H1 (cell line): Measurements from ENCODE around the gene EIF4E2. TPM values are rescaled to one million over a fixed set of nuclear protein-coding genes. Genes with fewer than 3 reads are reported as not detected.

Experiments used
- CTCF ChIA-PET: fragments of 300-600 bp; sonication (Branson Sonifier 250); formaldehyde crosslinking; loops from one replicate; lab custom pipeline; 2021; ENCODE audit not compliant: partially characterized antibody; lab: Charles Lee
- POLR2A ChIA-PET: fragments of 300-600 bp; sonication (Branson Sonifier 250); formaldehyde crosslinking; loops from one replicate; lab custom pipeline; 2021; ENCODE audit warnings: inconsistent platforms; ENCODE audit not compliant: partially characterized antibody; lab: Charles Lee
- DNase-seq, 2 experiments: peaks; one replicate each; pipeline versions ENCODE4 v3.0.0 to v3.0.0-alpha.2; 2010 to 2022; ENCODE audit warnings: low spot score in 2 of 2, low read depth in 1 of 2, mixed read lengths in 1 of 2
- FAIRE-seq: peaks from 2 replicates; lab custom pipeline; 2011; peaks lifted over from hg19 to GRCh38; lab: Jason Lieb, UNC
- H2AFZ ChIP-seq: 2 replicates; pipeline ENCODE4 v1.8.1; 2012; ENCODE audit warnings: low read length, inconsistent platforms
- H2AK5ac ChIP-seq: 2 replicates; pipeline ENCODE4 v1.6.1; 2013; ENCODE audit warnings: low read depth, low read length
- H2BK120ac ChIP-seq: replicated peaks from 2 replicates; pipeline ENCODE3; 2013; ENCODE audit warnings: low read depth, low read length, inconsistent platforms
- H2BK12ac ChIP-seq: 2 replicates; pipeline ENCODE4 v1.6.1; 2013; ENCODE audit warnings: low read depth, low read length
- H2BK15ac ChIP-seq: 2 replicates; pipeline ENCODE4 v1.6.1; 2013; ENCODE audit warnings: low read length
- H2BK20ac ChIP-seq: 2 replicates; pipeline ENCODE4 v1.6.1; 2013; ENCODE audit warnings: low read length
- H2BK5ac ChIP-seq: 2 replicates; pipeline ENCODE4 v1.6.1; 2013; ENCODE audit warnings: low read depth, low read length
- H3K14ac ChIP-seq: 2 replicates; pipeline ENCODE4 v1.6.1; 2013; ENCODE audit warnings: inconsistent platforms; ENCODE audit not compliant: insufficient read length
- H3K18ac ChIP-seq: 2 replicates; pipeline ENCODE4 v1.6.1; 2013; ENCODE audit warnings: low read length; ENCODE audit errors: extremely low read depth
- H3K23ac ChIP-seq: 2 replicates; pipeline ENCODE4 v1.6.1; 2013; ENCODE audit warnings: inconsistent platforms; ENCODE audit not compliant: insufficient read length
- H3K23me2 ChIP-seq: 2 replicates; pipeline ENCODE4 v1.6.1; 2013; ENCODE audit warnings: low read depth, low read length
- H3K27ac ChIP-seq: 2 replicates; pipeline ENCODE4 v1.6.1; 2011; ENCODE audit warnings: low read depth, low read length, inconsistent platforms
- H3K27me3 ChIP-seq, 4 experiments: replicated peaks in 1 of 4; 1 replicate in 1 of 4; 2 replicates in 3 of 4; pipeline versions ENCODE4 v1.6.1 to v1.8.1; 2011 to 2013; ENCODE audit warnings: low read length in 3 of 4, mild to moderate bottlenecking in 3 of 4, inconsistent platforms in 2 of 4, mixed read lengths in 2 of 4, moderate library complexity in 1 of 4; ENCODE audit not compliant: control insufficient read depth in 3 of 4, insufficient read depth in 3 of 4; ENCODE audit errors: extremely low read depth in 1 of 4
- H3K36me3 ChIP-seq, 4 experiments: 2 replicates each; pipeline versions ENCODE4 v1.6.1 to v1.8.1; 2011 to 2013; ENCODE audit warnings: mild to moderate bottlenecking in 4 of 4, low read length in 3 of 4, moderate library complexity in 2 of 4, control low read depth in 1 of 4, inconsistent platforms in 1 of 4; ENCODE audit not compliant: insufficient read depth in 4 of 4, control insufficient read depth in 2 of 4
- H3K4ac ChIP-seq: replicated peaks from 2 replicates; pipeline ENCODE3; 2013; ENCODE audit warnings: low read length, low read depth, mixed read lengths, inconsistent platforms; ENCODE audit not compliant: insufficient read length
- H3K4me1 ChIP-seq, 4 experiments: replicated peaks in 1 of 4; 1 replicate in 1 of 4; 2 replicates in 3 of 4; pipeline versions ENCODE4 v1.6.1 to v1.8.1; 2011 to 2013; ENCODE audit warnings: low read length in 3 of 4, inconsistent platforms in 2 of 4, mixed read lengths in 1 of 4; ENCODE audit not compliant: insufficient read depth in 4 of 4, control insufficient read depth in 3 of 4
- H3K4me2 ChIP-seq, 2 experiments: 2 replicates each; pipeline versions ENCODE4 v1.6.1 to v1.8.1; 2011 to 2013; ENCODE audit warnings: low read depth in 2 of 2, low read length in 2 of 2, control low read depth in 1 of 2, inconsistent platforms in 1 of 2, mild to moderate bottlenecking in 1 of 2; ENCODE audit not compliant: insufficient read depth in 1 of 2
- H3K4me3 ChIP-seq, 4 experiments: fragments of 200-600, 300-600 bp in 1 of 4; sonication (generic), shearing (Covaris generic), sonication (Bioruptor Twin) in 1 of 4; 2 replicates each; pipeline versions ENCODE4 v1.5.1 to v1.8.1; 2011 to 2016; ENCODE audit warnings: low read length in 4 of 4, low read depth in 3 of 4, control low read depth in 2 of 4, inconsistent platforms in 2 of 4, mild to moderate bottlenecking in 2 of 4, mixed read lengths in 1 of 4, moderate library complexity in 1 of 4; ENCODE audit not compliant: insufficient read depth in 2 of 4; ENCODE audit errors: extremely low read depth in 1 of 4
- H3K56ac ChIP-seq: replicated peaks from 2 replicates; pipeline ENCODE3; 2013; ENCODE audit warnings: low read depth, mild to moderate bottlenecking, mixed read lengths, low read length, inconsistent platforms; ENCODE audit not compliant: insufficient read length
- H3K79me1 ChIP-seq: 2 replicates; pipeline ENCODE4 v1.6.1; 2013; ENCODE audit warnings: low read depth, low read length, control low read depth
- H3K79me2 ChIP-seq, 2 experiments: 2 replicates each; pipeline versions ENCODE4 v1.6.1 to v1.8.1; 2012 to 2013; ENCODE audit warnings: low read length in 2 of 2, mild to moderate bottlenecking in 2 of 2, inconsistent platforms in 1 of 2; ENCODE audit not compliant: insufficient read depth in 2 of 2, control insufficient read depth in 1 of 2
- H3K9ac ChIP-seq, 4 experiments: replicated peaks in 1 of 4; 1 replicate in 1 of 4; 2 replicates in 3 of 4; pipeline versions ENCODE4 v1.6.1 to v1.8.1; 2011 to 2013; ENCODE audit warnings: low read depth in 3 of 4, low read length in 3 of 4, control low read depth in 2 of 4, mild to moderate bottlenecking in 2 of 4, moderate library complexity in 2 of 4, inconsistent platforms in 1 of 4; ENCODE audit errors: extremely low read depth in 1 of 4
- H3K9me3 ChIP-seq, 2 experiments: 2 replicates each; pipeline versions ENCODE4 v1.6.1 to v1.8.1; 2012 to 2013; ENCODE audit warnings: mild to moderate bottlenecking in 2 of 2, moderate library complexity in 2 of 2, control low read depth in 1 of 2, inconsistent platforms in 1 of 2, low read depth in 1 of 2, low read length in 1 of 2, mixed read lengths in 1 of 2; ENCODE audit not compliant: insufficient read depth in 2 of 2
- H4K20me1 ChIP-seq, 2 experiments: replicated peaks in 1 of 2; 2 replicates each; pipeline versions ENCODE3 to v1.8.1; 2011 to 2013; ENCODE audit warnings: inconsistent platforms in 2 of 2, low read length in 2 of 2, mild to moderate bottlenecking in 1 of 2; ENCODE audit not compliant: insufficient read depth in 2 of 2, control insufficient read depth in 1 of 2
- H4K5ac ChIP-seq: 2 replicates; pipeline ENCODE4 v1.6.1; 2013; ENCODE audit warnings: low read length, low read depth, mixed read lengths, inconsistent platforms; ENCODE audit not compliant: insufficient read length
- H4K8ac ChIP-seq: 2 replicates; pipeline ENCODE4 v1.8.0; 2013; ENCODE audit warnings: mild to moderate bottlenecking, moderate library complexity, low read length, inconsistent platforms; ENCODE audit not compliant: insufficient read depth; ENCODE audit errors: extremely low read depth
- H4K91ac ChIP-seq: replicated peaks from 2 replicates; pipeline ENCODE3; 2013; ENCODE audit warnings: low read length, mixed read lengths, inconsistent platforms; ENCODE audit not compliant: insufficient read length
- BCL11A ChIP-seq, 2 experiments: IDR thresholded peaks; one replicate each; pipeline ENCODE4 v1.6.1; 2011; ENCODE audit warnings: low read depth in 2 of 2, low read length in 2 of 2, mild to moderate bottlenecking in 2 of 2
- TEAD4 ChIP-seq: IDR thresholded peaks from 2 replicates; pipeline ENCODE4 v1.6.1; 2012; ENCODE audit warnings: low read depth, low read length, inconsistent platforms, mixed read lengths
- WGBS, 2 experiments: shearing (Covaris generic) in 1 of 2; methylation state at CpG; one replicate each; pipeline versions ENCODE4 v1.1.6 to v1.1.7; 2013 to 2015; ENCODE audit warnings: low lambda C conversion rate in 2 of 2, mixed read lengths in 2 of 2, inconsistent platforms in 1 of 2, low coverage in 1 of 2, missing lambda C conversion rate in 1 of 2; ENCODE audit not compliant: insufficient replicate concordance in 2 of 2, insufficient coverage in 1 of 2, insufficient read length in 1 of 2; ENCODE audit errors: extremely low coverage in 1 of 2, missing lambda C conversion rate in 1 of 2; 5-methylcytosine and 5-hydroxymethylcytosine counted together
- polyA plus RNA-seq, 7 experiments: library from polyadenylated mRNA; depleted of rRNA in 3 of 7; stranded (reverse) in 5 of 7; unstranded in 2 of 7; fragments of >200 nt in 5 of 7; fragments of 200-250 nt in 2 of 7; gene quantifications; 1 replicate in 5 of 7; 2 replicates in 1 of 7; 4 replicates in 1 of 7; pipeline versions ENCODE4 v1.2.1 to v1.2.3, GENCODE V29; 2011 to 2013; ENCODE audit warnings: missing spikeins in 2 of 7, mixed read lengths in 2 of 7
- total RNA-seq: library from RNA; stranded (reverse); fragmentation: NEBNext Ultra II Directional; extraction: Animal tissue kit (Norgen Biotek cat#: 25700); gene quantifications from 2 replicates; pipeline ENCODE4 v1.2.1, GENCODE V29; 2021

EIF4E2 gene
- total and polyA plus RNA-seq, 2 of the 8 experiments (the other 6 are each of a cell fraction or from before 2014, with no cell fraction given), result 39.4 to 114 TPM

DNA sequence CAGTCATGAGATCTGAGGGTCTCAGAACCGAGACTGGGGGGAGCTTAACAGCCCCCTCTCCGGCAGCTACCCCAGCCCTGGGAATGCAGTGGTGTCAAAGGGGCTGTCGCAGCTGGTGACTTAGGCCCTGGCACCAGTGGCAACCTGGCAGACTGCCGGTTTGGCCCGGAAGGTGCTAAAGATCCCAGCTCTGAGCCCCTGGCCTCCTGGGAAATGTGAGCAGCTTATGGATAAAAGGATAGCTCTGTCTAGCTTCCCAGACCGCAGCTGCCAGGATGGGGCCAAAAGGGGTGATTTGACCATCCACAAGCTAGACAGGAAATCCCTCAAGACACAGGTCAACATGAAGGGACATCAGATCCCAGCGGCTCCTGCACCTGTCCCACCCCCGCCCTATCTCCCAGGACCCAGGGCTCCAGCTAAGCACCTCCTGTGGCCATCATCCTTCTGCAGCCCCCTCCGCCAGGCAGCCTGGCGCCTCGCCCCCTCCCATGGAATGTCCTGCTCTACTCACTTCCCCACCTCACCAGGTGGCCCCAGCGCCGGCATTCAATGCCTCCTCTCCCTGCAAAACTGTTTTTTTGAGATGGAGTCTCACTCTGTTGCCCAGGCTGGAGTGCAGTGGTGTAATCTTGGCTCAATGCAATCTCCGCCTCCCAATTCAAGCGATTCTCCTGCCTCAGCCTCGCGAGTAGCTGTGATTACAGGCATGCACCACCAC lies 49.7 kb downstream of the EIF4E2 start:
- Histone ChIP-seq H3K9me3 (no peaks in the 10 kb centered on the region), H2BK15ac (no peak overlapping the region; the same call in 1 of the 2 replicates), H3K27ac (no peak overlapping the region), H2BK120ac (no peak overlapping the region), H3K79me1 (no peaks in the 10 kb centered on the region), H3K56ac (no peak overlapping the region), H3K79me2 (no peaks in the 10 kb centered on the region), H3K23me2 (no peaks in the 10 kb centered on the region), H3K18ac (no peak overlapping the region), H4K8ac (peak overlapping the region; percentile 16; the same call in 1 of the 2 replicates), H2BK5ac (no peak overlapping the region), H2AFZ (no peak overlapping the region), H4K5ac (no peak overlapping the region), H3K27me3 (no peaks in the 10 kb centered on the region; a peak in 1 of 7 replicates), H3K9ac (no peak overlapping the region), H2BK12ac (no peak overlapping the region), H3K4ac (no peak overlapping the region), H3K36me3 (no peaks in the 10 kb centered on the region), H3K23ac (no peak overlapping the region), H3K14ac (no peak overlapping the region), H4K91ac (no peak overlapping the region), H3K4me2 (no peak overlapping the region), H2AK5ac (no peak overlapping the region), H4K20me1 (no peaks in the 10 kb centered on the region), H3K4me1 (0 out of 7 replicates have a peak, but pooled peaks cover 0 to 2% (median 0%) of the 10 kb centered on the region in 4 experiments), H2BK20ac (no peak overlapping the region), H3K4me3 (no peak overlapping the region)
- peak; percentile 77; the same call in 1 of the 2 replicates for TF ChIP-seq TEAD4
- no peak for TF ChIP-seq BCL11A (IDR thresholded peaks at IDR 0.05; ENCODE audit: low read depth in 2 of 2, low read length in 2 of 2)
- FAIRE-seq (no peak), DNase-seq (no peak)
- whole genome bisulfite sequencing, 2 experiments, result 89% methylated on average over 17 of the region's 17 CpGs; no CpG with 5 or more reads in 1 of the 2 experiments
- ChIA-PET CTCF (interaction anchor here (0.5 to 1.1 kb wide), 3 partner anchors 11 to 1042 kb away, joined by 3 to 6 read pairs (median 3); no protein-coding TSS in a partner anchor), POLR2A (interaction anchor here (1.1 to 1.4 kb wide), 2 partner anchors 10 to 49 kb away, joined by 4 to 8 read pairs; partner anchors contain the start of gene EIF4E2)
